WTC11 (cell line): ENCODE results near the gene OCSTAMP. TPM values are rescaled to one million over a fixed set of nuclear protein-coding genes. Genes with fewer than 3 reads are reported as not detected.

Source experiments
- ATAC-seq: fragments of 200-7000 bp; cut with Tn5 transposase; 2 replicates; pipeline ENCODE4 v1.10.0; 2021; ENCODE audit warnings: mild to moderate bottlenecking, moderate library complexity
- CTCF ChIA-PET: fragments of 300-600 bp; sonication (Branson Sonifier 250); formaldehyde crosslinking; loops from one replicate; lab custom pipeline; 2021; ENCODE audit warnings: antibody characterized with exemption; lab: Charles Lee
- POLR2A ChIA-PET: fragments of 350-600 bp; sonication (Branson Sonifier 250); formaldehyde crosslinking; loops from one replicate; lab custom pipeline; 2021; ENCODE audit warnings: antibody characterized with exemption; lab: Charles Lee
- DNase-seq: peaks from one replicate; pipeline ENCODE4 v3.0.0; 2021; ENCODE audit warnings: low spot score
- H3K27ac Mint-ChIP-seq: 2 replicates; pipeline ENCODE4 v1.8.0; 2021; ENCODE audit warnings: mixed read lengths
- H3K27me3 Mint-ChIP-seq: 2 replicates; pipeline ENCODE4 v1.8.0; 2021; ENCODE audit warnings: low read depth, mild to moderate bottlenecking, moderate library complexity, mixed read lengths
- H3K36me3 Mint-ChIP-seq: 2 replicates; pipeline ENCODE4 v1.8.0; 2021; ENCODE audit warnings: mixed read lengths
- H3K4me1 Mint-ChIP-seq: 2 replicates; pipeline ENCODE4 v1.8.0; 2022; ENCODE audit warnings: mixed read lengths
- H3K4me3 Mint-ChIP-seq: 2 replicates; pipeline ENCODE4 v1.8.0; 2021; ENCODE audit warnings: mild to moderate bottlenecking, moderate library complexity, mixed read lengths
- H3K9me3 Mint-ChIP-seq: 2 replicates; pipeline ENCODE4 v1.8.0; 2021; ENCODE audit warnings: mixed read lengths
- AFF4 ChIP-seq: sonication (generic); formaldehyde crosslinking; IDR thresholded peaks from 2 replicates; pipeline ENCODE4 v1.8.1; 2023; ENCODE audit warnings: mild to moderate bottlenecking, missing genetic modification reagents, borderline replicate concordance
- CBFB ChIP-seq: sonication (generic); formaldehyde crosslinking; IDR thresholded peaks from 2 replicates; pipeline ENCODE4 v1.8.1; 2022; ENCODE audit warnings: mild to moderate bottlenecking, low read depth, missing genetic modification reagents
- CREM ChIP-seq: sonication (generic); formaldehyde crosslinking; IDR thresholded peaks from 2 replicates; pipeline ENCODE4 v1.8.1; 2022; ENCODE audit warnings: mild to moderate bottlenecking, missing genetic modification reagents, moderate library complexity
- JAZF1 ChIP-seq: fragments of 250-450 bp; sonication (Bioruptor Pico); IDR thresholded peaks from 2 replicates; pipeline ENCODE4 v1.9.0; 2021; ENCODE audit warnings: moderate library complexity, mild to moderate bottlenecking, inconsistent platforms
- MLX ChIP-seq: sonication (generic); formaldehyde crosslinking; IDR thresholded peaks from 2 replicates; pipeline ENCODE4 v1.8.1; 2023; ENCODE audit warnings: mild to moderate bottlenecking, missing genetic modification reagents, moderate library complexity
- NR1H2 ChIP-seq: sonication (generic); formaldehyde crosslinking; IDR thresholded peaks from 2 replicates; pipeline ENCODE4 v1.9.0; 2021; ENCODE audit warnings: mild to moderate bottlenecking, moderate library complexity, missing genetic modification reagents
- NR3C1 ChIP-seq: sonication (generic); formaldehyde crosslinking; conservative IDR thresholded peaks from 2 replicates; pipeline ENCODE4 v1.8.1; 2023; ENCODE audit warnings: low read depth, mild to moderate bottlenecking, missing genetic modification reagents
- RORB ChIP-seq: fragments of 250-450 bp; sonication (Bioruptor Pico); IDR thresholded peaks from 2 replicates; pipeline ENCODE4 v1.9.0; 2021; ENCODE audit warnings: mild to moderate bottlenecking
- SMAD4 ChIP-seq: sonication (generic); formaldehyde crosslinking; IDR thresholded peaks from 2 replicates; pipeline ENCODE4 v1.8.0; 2022; ENCODE audit warnings: mild to moderate bottlenecking, missing genetic modification reagents
- SOX15 ChIP-seq: fragments of 250-450 bp; sonication (Bioruptor Pico); IDR thresholded peaks from 2 replicates; pipeline ENCODE4 v1.9.0; 2021; ENCODE audit warnings: mild to moderate bottlenecking
- SP1 ChIP-seq: sonication (generic); formaldehyde crosslinking; conservative IDR thresholded peaks from 2 replicates; pipeline ENCODE4 v1.8.1; 2022; ENCODE audit warnings: missing genetic modification reagents
- ZNF121 ChIP-seq: sonication (generic); formaldehyde crosslinking; IDR thresholded peaks from 2 replicates; pipeline ENCODE4 v1.8.0; 2023; ENCODE audit warnings: missing genetic modification reagents
- ZNF671 ChIP-seq: fragments of 250-450 bp; sonication (Bioruptor Pico); IDR thresholded peaks from 2 replicates; pipeline ENCODE4 v1.8.0; 2021; ENCODE audit warnings: mild to moderate bottlenecking
- total RNA-seq: library from RNA; stranded (reverse); gene quantifications from 3 replicates; pipeline ENCODE4 v1.2.3, GENCODE V29; 2021
- TF ChIP-seq, protein P1 (sequence below): fragments of 250-450 bp; sonication (Bioruptor Pico); IDR thresholded peaks from 2 replicates; pipeline ENCODE4 v2.1.2; 2022; ENCODE audit warnings: mild to moderate bottlenecking, moderate library complexity
- TF ChIP-seq, protein P2 (sequence below): fragments of 250-450 bp; sonication (Bioruptor Pico); IDR thresholded peaks from 2 replicates; pipeline ENCODE4 v1.9.0; 2021; ENCODE audit warnings: mild to moderate bottlenecking
- TF ChIP-seq, protein P3 (sequence below): fragments of 200-600 bp; IDR thresholded peaks from 2 replicates; pipeline ENCODE4 v1.8.0; 2022; ENCODE audit warnings: antibody characterized with exemption
- TF ChIP-seq, protein P4 (sequence below): fragments of 250-450 bp; sonication (Bioruptor Pico); conservative IDR thresholded peaks from 2 replicates; pipeline ENCODE4 v1.9.0; 2021; ENCODE audit warnings: mild to moderate bottlenecking

OCSTAMP gene
- total RNA-seq, 1 experiment from 2014 or later = not detected

DNA sequence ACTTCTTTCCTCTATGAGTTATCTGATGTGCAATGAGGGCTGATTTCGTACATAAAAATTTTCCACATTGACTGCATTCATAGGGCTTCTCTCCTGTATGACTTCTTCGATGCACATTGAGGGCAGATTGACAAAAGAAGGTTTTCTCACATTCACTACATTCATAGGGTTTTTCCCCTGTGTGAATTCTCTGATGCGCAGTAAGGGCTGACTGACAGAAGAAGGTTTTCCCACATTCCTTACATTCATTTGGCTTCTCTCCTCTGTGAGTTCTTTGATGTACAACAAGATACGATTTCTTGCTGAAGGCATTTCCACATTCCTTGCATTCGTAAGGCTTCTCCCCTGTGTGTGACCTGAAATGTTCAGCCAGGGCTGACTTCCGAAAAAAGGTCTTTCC lies 48.5 kb downstream of the OCSTAMP start:
- no peak for ATAC-seq
- H3K27ac Mint-ChIP-seq = no peak overlapping the region
- no peak overlapping the region for H3K4me3 Mint-ChIP-seq
- H3K9me3 Mint-ChIP-seq = peaks cover 92% of the 10 kb centered on the region
- H3K27me3 Mint-ChIP-seq = peaks cover 23% of the 10 kb centered on the region
- CTCF ChIA-PET = no interaction called here
- no peak for DNase-seq
- POLR2A ChIA-PET = no interaction called here
- peaks cover 94% of the 10 kb centered on the region for H3K36me3 Mint-ChIP-seq
- TF ChIP-seq CBFB (CRISPR knock-in tag) (no peak), ZNF121 (CRISPR knock-in tag) (no peak), SMAD4 (CRISPR knock-in tag) (no peak), SOX15 (CRISPR knock-in tag) (no peak), NR3C1 (CRISPR knock-in tag) (no peak), RORB (CRISPR knock-in tag) (no peak), MLX (no peak), ZNF671 (CRISPR knock-in tag) (no peak), NR1H2 (CRISPR knock-in tag) (no peak), AFF4 (CRISPR knock-in tag) (no peak), SP1 (no peak), JAZF1 (CRISPR knock-in tag) (no peak), CREM (CRISPR knock-in tag) (no peak)
- TF ChIP-seq, protein P1, sequence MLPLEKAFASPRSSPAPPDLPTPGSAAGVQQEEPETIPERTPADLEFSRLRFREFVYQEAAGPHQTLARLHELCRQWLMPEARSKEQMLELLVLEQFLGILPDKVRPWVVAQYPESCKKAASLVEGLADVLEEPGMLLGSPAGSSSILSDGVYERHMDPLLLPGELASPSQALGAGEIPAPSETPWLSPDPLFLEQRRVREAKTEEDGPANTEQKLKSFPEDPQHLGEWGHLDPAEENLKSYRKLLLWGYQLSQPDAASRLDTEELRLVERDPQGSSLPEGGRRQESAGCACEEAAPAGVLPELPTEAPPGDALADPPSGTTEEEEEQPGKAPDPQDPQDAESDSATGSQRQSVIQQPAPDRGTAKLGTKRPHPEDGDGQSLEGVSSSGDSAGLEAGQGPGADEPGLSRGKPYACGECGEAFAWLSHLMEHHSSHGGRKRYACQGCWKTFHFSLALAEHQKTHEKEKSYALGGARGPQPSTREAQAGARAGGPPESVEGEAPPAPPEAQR = no peak
- TF ChIP-seq, protein P2, sequence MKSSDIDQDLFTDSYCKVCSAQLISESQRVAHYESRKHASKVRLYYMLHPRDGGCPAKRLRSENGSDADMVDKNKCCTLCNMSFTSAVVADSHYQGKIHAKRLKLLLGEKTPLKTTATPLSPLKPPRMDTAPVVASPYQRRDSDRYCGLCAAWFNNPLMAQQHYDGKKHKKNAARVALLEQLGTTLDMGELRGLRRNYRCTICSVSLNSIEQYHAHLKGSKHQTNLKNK = no peak
- TF ChIP-seq, protein P3, sequence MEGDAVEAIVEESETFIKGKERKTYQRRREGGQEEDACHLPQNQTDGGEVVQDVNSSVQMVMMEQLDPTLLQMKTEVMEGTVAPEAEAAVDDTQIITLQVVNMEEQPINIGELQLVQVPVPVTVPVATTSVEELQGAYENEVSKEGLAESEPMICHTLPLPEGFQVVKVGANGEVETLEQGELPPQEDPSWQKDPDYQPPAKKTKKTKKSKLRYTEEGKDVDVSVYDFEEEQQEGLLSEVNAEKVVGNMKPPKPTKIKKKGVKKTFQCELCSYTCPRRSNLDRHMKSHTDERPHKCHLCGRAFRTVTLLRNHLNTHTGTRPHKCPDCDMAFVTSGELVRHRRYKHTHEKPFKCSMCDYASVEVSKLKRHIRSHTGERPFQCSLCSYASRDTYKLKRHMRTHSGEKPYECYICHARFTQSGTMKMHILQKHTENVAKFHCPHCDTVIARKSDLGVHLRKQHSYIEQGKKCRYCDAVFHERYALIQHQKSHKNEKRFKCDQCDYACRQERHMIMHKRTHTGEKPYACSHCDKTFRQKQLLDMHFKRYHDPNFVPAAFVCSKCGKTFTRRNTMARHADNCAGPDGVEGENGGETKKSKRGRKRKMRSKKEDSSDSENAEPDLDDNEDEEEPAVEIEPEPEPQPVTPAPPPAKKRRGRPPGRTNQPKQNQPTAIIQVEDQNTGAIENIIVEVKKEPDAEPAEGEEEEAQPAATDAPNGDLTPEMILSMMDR = no peak
- TF ChIP-seq, protein P4, sequence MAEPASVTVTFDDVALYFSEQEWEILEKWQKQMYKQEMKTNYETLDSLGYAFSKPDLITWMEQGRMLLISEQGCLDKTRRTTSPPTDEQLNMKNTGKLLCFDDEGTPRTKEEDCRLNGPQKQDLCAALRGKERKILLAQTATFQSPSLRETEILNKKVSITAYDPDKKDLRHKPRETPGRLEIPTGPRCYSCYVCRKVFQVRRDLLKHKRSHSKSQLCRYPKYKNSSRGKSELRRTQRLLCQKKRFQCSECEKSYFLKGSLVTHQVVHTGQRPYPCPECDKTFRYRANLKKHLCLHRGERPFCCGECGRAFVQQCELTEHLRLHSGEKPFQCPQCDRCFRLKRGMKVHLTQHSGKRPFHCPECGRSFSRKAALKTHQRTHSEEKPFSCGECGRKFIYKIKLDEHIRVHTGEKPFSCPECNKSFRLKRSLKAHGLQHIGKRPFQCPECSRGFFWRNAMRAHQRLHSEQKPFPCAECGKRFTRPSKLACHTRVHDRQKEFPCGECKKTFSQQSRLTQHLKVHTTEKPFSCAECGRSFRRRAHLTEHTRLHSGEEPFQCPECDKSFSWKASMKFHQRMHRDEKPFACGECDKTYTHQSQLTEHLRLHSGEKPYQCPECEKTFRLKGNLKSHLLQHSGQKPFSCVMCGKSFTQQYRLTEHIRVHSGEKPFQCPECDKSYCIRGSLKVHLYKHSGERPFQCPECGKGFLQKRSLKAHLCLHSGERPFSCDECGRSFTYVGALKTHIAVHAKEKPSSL = no peak
- H3K4me1 Mint-ChIP-seq = no peaks in the 10 kb centered on the region
